Calu3 (cell line): ENCODE results near the gene CNGB1. TPM values are rescaled to one million over a fixed set of nuclear protein-coding genes. Genes with fewer than 3 reads are reported as not detected.

Experiments used
- BruUV-seq: library from RNA; stranded (reverse); fragments of 400-500 nt; replicated peaks from 2 replicates; lab custom pipeline; 2021; lab: Mats Ljungman, UMichigan
- CTCF ChIA-PET: fragments of 300-600 bp; sonication (Branson Sonifier 250); formaldehyde crosslinking; loops from one replicate; lab custom pipeline; 2022; ENCODE audit warnings: antibody characterized with exemption; lab: Charles Lee
- DNase-seq: peaks from one replicate; pipeline ENCODE4 v3.0.0; 2022
- H3K27ac Mint-ChIP-seq: one replicate; pipeline ENCODE4 v1.8.0; 2022; ENCODE audit warnings: mixed read lengths; ENCODE audit not compliant: unreplicated experiment
- H3K27me3 Mint-ChIP-seq: one replicate; pipeline ENCODE4 v1.8.0; 2022; ENCODE audit warnings: mixed read lengths; ENCODE audit not compliant: unreplicated experiment
- H3K36me3 Mint-ChIP-seq: one replicate; pipeline ENCODE4 v1.8.0; 2022; ENCODE audit warnings: mild to moderate bottlenecking, moderate library complexity, mixed read lengths; ENCODE audit not compliant: insufficient read depth, unreplicated experiment
- H3K4me1 Mint-ChIP-seq: one replicate; pipeline ENCODE4 v1.8.0; 2022; ENCODE audit warnings: mild to moderate bottlenecking, low read depth, mixed read lengths; ENCODE audit not compliant: unreplicated experiment
- H3K4me3 Mint-ChIP-seq: one replicate; pipeline ENCODE4 v1.8.0; 2022; ENCODE audit warnings: mild to moderate bottlenecking, low read depth, moderate library complexity, mixed read lengths; ENCODE audit not compliant: unreplicated experiment
- H3K9me3 Mint-ChIP-seq: one replicate; pipeline ENCODE4 v1.8.0; 2022; ENCODE audit warnings: low read depth, mixed read lengths; ENCODE audit not compliant: unreplicated experiment
- CTCF ChIP-seq: fragments of 200-600 bp; IDR thresholded peaks from one replicate; pipeline ENCODE4 v1.8.0; 2022; ENCODE audit warnings: antibody characterized with exemption; ENCODE audit not compliant: unreplicated experiment
- intact Hi-C: fragments of 100-400 bp; cut with micrococcal nuclease; formaldehyde crosslinking; loops from one replicate; pipeline ENCODE4 v1.10.0; 2022; ENCODE audit not compliant: unreplicated experiment
- total RNA-seq: library from RNA; stranded (reverse); gene quantifications from 2 replicates; pipeline ENCODE4 v1.2.3, GENCODE V29; 2022

Gene CNGB1
- total RNA-seq, 1 experiment from 2014 or later: 0.19 TPM

DNA sequence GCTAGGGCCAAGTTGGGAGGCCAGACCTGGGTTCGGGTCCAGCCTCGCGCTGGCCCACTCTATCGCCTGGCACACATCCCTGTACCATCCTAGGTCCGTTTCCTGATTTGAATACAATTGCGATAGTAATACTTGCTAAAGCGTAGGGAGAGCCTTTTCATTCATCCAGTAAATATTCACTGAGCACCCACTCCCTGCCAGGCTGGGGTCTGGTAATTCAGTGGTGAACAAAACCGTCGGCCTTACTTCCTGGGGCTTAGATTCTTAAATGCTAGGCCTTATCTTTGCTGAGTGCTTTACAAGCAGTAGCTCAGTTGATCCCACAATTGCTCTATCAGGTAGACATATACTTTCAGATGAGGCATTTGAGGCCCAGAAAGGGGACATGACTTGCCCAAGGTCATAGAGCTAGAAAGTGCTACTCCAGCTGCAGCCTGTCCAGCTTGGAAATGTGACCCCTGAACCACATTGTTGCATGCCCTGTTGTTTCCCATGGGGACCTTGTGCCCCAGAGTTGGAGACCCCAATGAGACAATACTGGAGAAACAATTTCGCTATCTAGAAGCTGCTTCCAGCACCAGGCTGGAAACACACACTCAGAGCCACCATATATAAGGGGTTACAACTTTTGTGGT is 31.0 kb upstream of the CNGB1 start:
- no peak overlapping the region for H3K27ac Mint-ChIP-seq

GRCh38 chr16:58000706-58001676 is 30.1 kb upstream of the CNGB1 start, which contains the start of gene USB1:
TSS of gene USB1 (plus strand) at chr16:58001407. CDS start at chr16:58001484, 77 bp downstream.
- no TSS peak for BruUV-seq
- H3K4me3 Mint-ChIP-seq: peak within 1 kb of the TSS; percentile 98
- peak; percentile 91 for TF ChIP-seq CTCF
- H3K36me3 Mint-ChIP-seq: peaks cover 56% of the 10 kb centered on the region
- H3K9me3 Mint-ChIP-seq: no peaks in the 10 kb centered on the region
- peaks cover 30% of the 10 kb centered on the region for H3K4me1 Mint-ChIP-seq
- CTCF ChIA-PET: interaction anchor here (0.6 to 1.5 kb wide), 5 partner anchors 24 to 207 kb away, joined by 3 to 7 read pairs (median 5); no protein-coding TSS in a partner anchor
- DNase-seq: peak; percentile 95
- H3K27ac Mint-ChIP-seq: peak within 1 kb of the TSS; percentile 76
- intact Hi-C loops: loop anchor here (1.0 to 10.0 kb wide), 3 partner anchors 204 to 425 kb away; no protein-coding TSS in a partner anchor
- no peaks in the 10 kb centered on the region for H3K27me3 Mint-ChIP-seq

More for the DNA sequence above, 31.0 kb upstream of the CNGB1 start:
- TF ChIP-seq CTCF: no peak
- Mint-ChIP-seq H3K27me3 (no peaks in the 10 kb centered on the region), H3K36me3 (peaks cover 49% of the 10 kb centered on the region), H3K4me1 (peaks cover 30% of the 10 kb centered on the region), H3K4me3 (peak overlapping the region; percentile 98), H3K9me3 (no peaks in the 10 kb centered on the region)
- DNase-seq: no peak
- CTCF ChIA-PET: interaction anchor here (0.6 to 1.1 kb wide), 4 partner anchors 25 to 208 kb away, joined by 3 to 5 read pairs (median 5); no protein-coding TSS in a partner anchor
- intact Hi-C loops: loop anchor here (1.0 to 10.0 kb wide), 3 partner anchors 205 to 426 kb away; no protein-coding TSS in a partner anchor
- no TSS peak for BruUV-seq

DNA sequence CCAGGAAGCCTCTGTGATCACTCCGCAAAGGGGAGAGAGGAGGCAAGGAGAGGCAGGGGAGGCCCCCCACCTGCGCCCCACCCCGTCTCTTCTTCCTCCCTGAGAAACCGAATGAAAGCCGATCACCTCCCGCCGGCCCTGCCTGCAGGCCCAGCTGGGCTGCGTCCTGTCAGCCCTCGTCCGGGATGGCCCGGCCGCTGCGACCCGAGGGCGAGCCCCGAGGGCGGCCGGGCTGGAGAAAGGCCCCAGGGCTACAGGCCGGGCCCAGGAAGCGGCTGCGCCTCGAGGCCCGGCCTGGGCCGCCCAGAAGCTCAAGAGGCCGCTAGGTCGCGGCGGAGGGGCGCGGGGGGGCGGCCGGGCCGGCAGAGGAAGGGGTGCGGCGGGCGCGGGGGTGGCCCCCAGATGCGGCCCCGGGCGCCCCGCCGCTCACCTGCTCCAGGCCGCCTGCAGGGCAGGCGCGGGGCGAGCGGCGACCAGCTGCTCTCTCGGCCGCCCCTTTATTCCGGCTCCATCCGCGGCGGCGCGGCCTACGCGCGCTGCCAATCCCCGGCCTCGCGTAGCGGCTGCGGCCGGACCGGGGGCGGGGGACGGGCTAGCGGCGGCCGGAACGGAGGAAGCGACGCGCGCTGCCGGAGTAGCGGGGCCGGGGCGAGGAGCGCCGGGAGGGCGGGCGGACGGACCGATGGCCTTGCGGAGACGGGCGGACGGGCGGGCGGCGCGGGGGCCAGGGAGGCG is 29.2 kb upstream of the CNGB1 start, which contains the start of gene ZNF319:
ZNF319 (minus strand) TSS at position 702 of the 735 bp plus-strand sequence. CDS start 2,407 bp downstream, outside the sequence.
- no peaks in the 10 kb centered on the region for H3K9me3 Mint-ChIP-seq
- CTCF ChIA-PET: interaction anchor here (0.6 to 1.5 kb wide), 3 partner anchors 100 to 424 kb away, joined by 3 to 7 read pairs (median 3); no protein-coding TSS in a partner anchor
- peaks cover 30% of the 10 kb centered on the region for H3K4me1 Mint-ChIP-seq
- peak within 1 kb of the TSS; percentile 98 for H3K4me3 Mint-ChIP-seq
- H3K27me3 Mint-ChIP-seq: no peaks in the 10 kb centered on the region
- DNase-seq: no peak
- intact Hi-C loops: loop anchor here (1.0 to 10.0 kb wide), 3 partner anchors 101 to 245 kb away; no protein-coding TSS in a partner anchor
- H3K36me3 Mint-ChIP-seq: peaks cover 58% of the 10 kb centered on the region
- no TSS peak for BruUV-seq
- H3K27ac Mint-ChIP-seq: peak within 1 kb of the TSS; percentile 76
- no peak for TF ChIP-seq CTCF
